ENCODE data around the gene SCUBE1. TPM values are rescaled to one million over a fixed set of nuclear protein-coding genes. Genes with fewer than 3 reads are reported as not detected.
A peak's percentile ranks its signal among the peaks of the same experiment; 100 is the strongest.

The SCUBE1 gene
- total and polyA plus RNA-seq, 2 of the 4 experiments (the other 2 are of a cell fraction), result not detected

DNA sequence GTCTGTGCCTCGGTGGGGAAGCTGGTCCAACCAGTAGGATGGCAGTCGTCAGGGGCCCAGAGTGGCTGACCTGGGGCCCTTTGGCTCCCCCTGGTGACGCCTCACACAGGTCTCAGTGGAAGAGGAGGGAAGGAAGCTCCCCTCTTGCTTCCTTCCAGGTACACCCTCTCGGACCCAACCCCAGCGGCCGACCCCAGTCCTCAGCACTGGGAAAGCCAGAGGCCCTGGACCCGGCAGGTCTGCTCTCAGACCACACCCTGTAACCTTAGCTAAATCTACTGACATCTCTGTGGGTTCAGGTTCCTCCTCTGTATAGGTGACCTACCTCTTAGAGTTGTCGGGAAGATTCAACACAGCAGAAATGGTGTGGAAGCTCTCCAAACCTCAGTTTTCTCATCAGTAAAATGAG is 3.4 kb upstream of the SCUBE1 start:
- TF ChIP-seq RFX5 (IDR thresholded peaks at IDR 0.05; ENCODE audit: low read depth, low read length) (no peak), MAFK (IDR thresholded peaks at IDR 0.05; ENCODE audit: low read depth, low read length) (no peak), POLR2A (IDR thresholded peaks at IDR 0.05; ENCODE audit: low read depth, low read length) (no peak), RCOR1 (IDR thresholded peaks at IDR 0.05; ENCODE audit: insufficient replicate concordance, low read length) (no peak), MXI1 (IDR thresholded peaks at IDR 0.05; ENCODE audit: borderline replicate concordance, low read depth, low read length) (no peak), FOS (IDR thresholded peaks at IDR 0.05; ENCODE audit: low read depth, low read length) (no peak), BHLHE40 (IDR thresholded peaks at IDR 0.05; ENCODE audit: low read depth, low read length) (no peak), RAD21 (IDR thresholded peaks at IDR 0.05; ENCODE audit: low read length) (peak; percentile 48), CHD1 (IDR thresholded peaks at IDR 0.05; ENCODE audit: low read depth, low read length) (no peak), CEBPB (IDR thresholded peaks at IDR 0.05; ENCODE audit: low read depth, low read length) (no peak), CTCF (conservative IDR thresholded peaks at IDR 0.05; ENCODE audit: low read depth, low read length) (peak; percentile 48), SMC3 (IDR thresholded peaks at IDR 0.05; ENCODE audit: low read depth, low read length) (peak; percentile 45), MAZ (IDR thresholded peaks at IDR 0.05; ENCODE audit: borderline replicate concordance, low read depth, low read length) (no peak), NFE2L2 (IDR thresholded peaks at IDR 0.05; ENCODE audit: low read depth, low read length) (no peak)
- TF ChIP-seq, protein P1, sequence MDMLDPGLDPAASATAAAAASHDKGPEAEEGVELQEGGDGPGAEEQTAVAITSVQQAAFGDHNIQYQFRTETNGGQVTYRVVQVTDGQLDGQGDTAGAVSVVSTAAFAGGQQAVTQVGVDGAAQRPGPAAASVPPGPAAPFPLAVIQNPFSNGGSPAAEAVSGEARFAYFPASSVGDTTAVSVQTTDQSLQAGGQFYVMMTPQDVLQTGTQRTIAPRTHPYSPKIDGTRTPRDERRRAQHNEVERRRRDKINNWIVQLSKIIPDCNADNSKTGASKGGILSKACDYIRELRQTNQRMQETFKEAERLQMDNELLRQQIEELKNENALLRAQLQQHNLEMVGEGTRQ (IDR thresholded peaks at IDR 0.05; ENCODE audit: low read depth, low read length), result no peak
- TF ChIP-seq, protein P2, sequence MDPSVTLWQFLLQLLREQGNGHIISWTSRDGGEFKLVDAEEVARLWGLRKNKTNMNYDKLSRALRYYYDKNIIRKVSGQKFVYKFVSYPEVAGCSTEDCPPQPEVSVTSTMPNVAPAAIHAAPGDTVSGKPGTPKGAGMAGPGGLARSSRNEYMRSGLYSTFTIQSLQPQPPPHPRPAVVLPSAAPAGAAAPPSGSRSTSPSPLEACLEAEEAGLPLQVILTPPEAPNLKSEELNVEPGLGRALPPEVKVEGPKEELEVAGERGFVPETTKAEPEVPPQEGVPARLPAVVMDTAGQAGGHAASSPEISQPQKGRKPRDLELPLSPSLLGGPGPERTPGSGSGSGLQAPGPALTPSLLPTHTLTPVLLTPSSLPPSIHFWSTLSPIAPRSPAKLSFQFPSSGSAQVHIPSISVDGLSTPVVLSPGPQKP (IDR thresholded peaks at IDR 0.05; ENCODE audit: borderline replicate concordance, low read depth, low read length), result no peak
- dilution Hi-C loops (cut with HindIII; ENCODE audit: low sequenced_read_pairs, unreplicated experiment), result no loop called here
- no peak overlapping the region for H4K5ac ChIP-seq (ENCODE audit: low read depth, low read length)
- no peak overlapping the region for H2BK5ac ChIP-seq (ENCODE audit: low read depth, low read length, poor library complexity, severe bottlenecking)
- no peak overlapping the region for H4K8ac ChIP-seq (ENCODE audit: low read depth in 2 of 2, low read length in 2 of 2)
- ChIA-PET POLR2A (ENCODE audit: unreplicated experiment) (no interaction called here), CTCF (interaction anchor here (0.5 to 3.8 kb wide), 8 partner anchors 9 to 91 kb away, joined by 3 to 26 read pairs (median 4); no protein-coding TSS in a partner anchor)
- peaks cover 55% of the 10 kb centered on the region for H3K27me3 ChIP-seq (ENCODE audit: control insufficient read depth, insufficient read depth, low read length)
- H3K14ac ChIP-seq (replicated peaks; ENCODE audit: low read depth, low read length), result no peak overlapping the region
- no peak overlapping the region for H2BK20ac ChIP-seq (ENCODE audit: low read depth, low read length)
- H3K36me3 ChIP-seq (ENCODE audit: control insufficient read depth, insufficient read depth, low read length), result no peaks in the 10 kb centered on the region
- no peaks in the 10 kb centered on the region for H4K20me1 ChIP-seq (ENCODE audit: insufficient read depth, low read length)
- H3K23ac ChIP-seq (ENCODE audit: low read depth, low read length), result no peak overlapping the region
- no peak overlapping the region for H3K56ac ChIP-seq (ENCODE audit: extremely low read depth, insufficient read depth, low read length)
- DNase-seq (no peak), ATAC-seq (ENCODE audit: low read depth) (peak; percentile 73)
- H3K4me1 ChIP-seq (ENCODE audit: control insufficient read depth, insufficient read depth, low read length), result no peaks in the 10 kb centered on the region
- BruUV-seq (replicated peaks), result no TSS peak
- intact Hi-C loops (cut with micrococcal nuclease), result loop anchor here (1.0 kb wide), 2 partner anchors 72 to 115 kb away; no protein-coding TSS in a partner anchor
- H3K9me3 ChIP-seq (ENCODE audit: control insufficient read depth, insufficient read depth, low read length), result no peaks in the 10 kb centered on the region
- no peak overlapping the region for H3K4me3 ChIP-seq (ENCODE audit: insufficient read depth, low read depth, low read length)
- H2AK9ac ChIP-seq (replicated peaks; ENCODE audit: low read depth, low read length, poor library complexity), result no peak overlapping the region
- H3K9ac ChIP-seq (ENCODE audit: low read depth, low read length), result no peak overlapping the region
- WGBS, 2 experiments (ENCODE audit: extremely low coverage in 2 of 2, insufficient read length in 1 of 2), result no CpG with 5 or more reads among the region's 8 CpGs
- no peak overlapping the region for H2BK15ac ChIP-seq (ENCODE audit: low read depth, low read length)
- no peak overlapping the region for H3K18ac ChIP-seq (ENCODE audit: low read depth, low read length)
- in situ Hi-C loops (cut with MboI; ENCODE audit: low sequenced_read_pairs), result loop anchor here (10.0 kb wide), 1 partner anchor 72 kb away; no protein-coding TSS in a partner anchor
- H2BK120ac ChIP-seq (ENCODE audit: low read depth, low read length), result no peak overlapping the region
- H3K4ac ChIP-seq (ENCODE audit: low read depth, low read length), result no peak overlapping the region
- H4K91ac ChIP-seq (ENCODE audit: insufficient read depth, low read depth, low read length), result no peak overlapping the region
- H3K9me1 ChIP-seq (ENCODE audit: insufficient read depth, low read length), result no peaks in the 10 kb centered on the region
- H2AFZ ChIP-seq (replicated peaks; ENCODE audit: low read length, poor library complexity), result peak overlapping the region; percentile 48
- H2AK5ac ChIP-seq (ENCODE audit: low read depth, low read length), result no peak overlapping the region
- H3K4me2 ChIP-seq (ENCODE audit: low read depth, low read length), result no peak overlapping the region
- no peak overlapping the region for H3K27ac ChIP-seq (ENCODE audit: insufficient read depth, low read length)
- H3K79me1 ChIP-seq (ENCODE audit: low read depth in 1 of 2, low read length in 2 of 2), result no peaks in the 10 kb centered on the region

Data from IMR-90 (cell line).